ENCODE measurements around the gene DENND5A. TPM values are rescaled to one million over a fixed set of nuclear protein-coding genes. Genes with fewer than 3 reads are reported as not detected.

The DENND5A gene
- total and polyA plus RNA-seq, 9 of the 15 experiments (the other 6 are each of a cell fraction or from before 2014, with no cell fraction given) = 11.7 to 130 (median 46.3) TPM

- TF ChIP-seq, protein P1, sequence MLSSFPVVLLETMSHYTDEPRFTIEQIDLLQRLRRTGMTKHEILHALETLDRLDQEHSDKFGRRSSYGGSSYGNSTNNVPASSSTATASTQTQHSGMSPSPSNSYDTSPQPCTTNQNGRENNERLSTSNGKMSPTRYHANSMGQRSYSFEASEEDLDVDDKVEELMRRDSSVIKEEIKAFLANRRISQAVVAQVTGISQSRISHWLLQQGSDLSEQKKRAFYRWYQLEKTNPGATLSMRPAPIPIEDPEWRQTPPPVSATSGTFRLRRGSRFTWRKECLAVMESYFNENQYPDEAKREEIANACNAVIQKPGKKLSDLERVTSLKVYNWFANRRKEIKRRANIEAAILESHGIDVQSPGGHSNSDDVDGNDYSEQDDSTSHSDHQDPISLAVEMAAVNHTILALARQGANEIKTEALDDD (IDR thresholded peaks at IDR 0.05) = peak; percentile 78; the same call in 1 of the 2 replicates
- TF ChIP-seq ATF1 (CRISPR knock-in tag; IDR thresholded peaks at IDR 0.05) (peak; percentile 62; the same call in 1 of the 2 replicates), ATF1 (tag; IDR thresholded peaks at IDR 0.05) (peak; percentile 91), CEBPG (CRISPR knock-in tag; IDR thresholded peaks at IDR 0.05) (peak; percentile 99), CEBPG (tag; conservative IDR thresholded peaks at IDR 0.05 in 1 of 2, IDR thresholded peaks at IDR 0.05 in 1 of 2) (peak in 1 of 2 experiments; percentile 74; a peak in 2 of 4 replicates), FOXA3 (CRISPR knock-in tag; conservative IDR thresholded peaks at IDR 0.05 in 1 of 2, IDR thresholded peaks at IDR 0.05 in 1 of 2) (0 out of 4 replicates have a peak, but pooled peaks of 1 of the 2 experiments have one; percentile 59), POLR2AphosphoS5 (IDR thresholded peaks at IDR 0.05; ENCODE audit: control insufficient read depth, insufficient read depth, low read depth, low read length) (peak; percentile 81), ZBTB40 (IDR thresholded peaks at IDR 0.05) (peak; percentile 93), ZBTB40 (CRISPR knock-in tag; IDR thresholded peaks at IDR 0.05) (no peak), ETV5 (CRISPR knock-in tag; IDR thresholded peaks at IDR 0.05; ENCODE audit: low read depth) (peak; percentile 90), SOX6 (IDR thresholded peaks at IDR 0.05) (0 out of 2 replicates have a peak, but pooled peaks have one; percentile 12), CBFB (CRISPR knock-in tag; IDR thresholded peaks at IDR 0.05) (peak; percentile 48; the same call in 1 of the 2 replicates), CCNT2 (IDR thresholded peaks at IDR 0.05; ENCODE audit: borderline replicate concordance, extremely low read depth, insufficient read length, low read depth, low read length) (peak; percentile 72), MED1 (CRISPR knock-in tag; IDR thresholded peaks at IDR 0.05; ENCODE audit: borderline replicate concordance) (no peak), RCOR1 (IDR thresholded peaks at IDR 0.05; ENCODE audit: borderline replicate concordance in 1 of 2, low read depth in 2 of 2, low read length in 2 of 2) (peak in 1 of 2 experiments; percentile 65; a peak in 1 of 4 replicates), YY1 (IDR thresholded peaks at IDR 0.05; ENCODE audit: borderline replicate concordance in 1 of 3, control insufficient read depth in 1 of 3, extremely low read depth in 1 of 3, insufficient read depth in 3 of 3, insufficient read length in 1 of 3, insufficient replicate concordance in 2 of 3, low read depth in 1 of 3, low read length in 2 of 3) (peak in 2 of 3 experiments; percentile 65 to 76)
These were observed 49.3 kb upstream of the DENND5A start, which contains the start of gene TMEM41B (continued) for GRCh38 chr11:9314291-9315077.
